H1 (cell line): ENCODE measurements around the gene PIP5K1B.

Experiments
- CHD2 ChIP-seq: IDR thresholded peaks from 2 replicates; pipeline ENCODE4 v1.6.1; 2012; ENCODE audit warnings: low read length, improper control_type of control experiment
- HDAC6 ChIP-seq: IDR thresholded peaks from one replicate; pipeline ENCODE4 v1.7.1; 2012; ENCODE audit warnings: low read depth, mild to moderate bottlenecking, inconsistent platforms, low read length, moderate library complexity
- POLR2A ChIP-seq, 2 experiments: IDR thresholded peaks; 1 replicate in 1 of 2; 2 replicates in 1 of 2; pipeline ENCODE4 v1.6.1; 2011; ENCODE audit warnings: low read depth in 2 of 2, low read length in 2 of 2, mild to moderate bottlenecking in 2 of 2; ENCODE audit errors: control extremely low read depth in 1 of 2
- RAD21 ChIP-seq, 2 experiments: IDR thresholded peaks in 1 of 2; conservative IDR thresholded peaks in 1 of 2; 2 replicates each; pipeline ENCODE4 v1.6.1; 2011; ENCODE audit warnings: low read depth in 2 of 2, low read length in 2 of 2, improper control_type of control experiment in 1 of 2, inconsistent platforms in 1 of 2, mild to moderate bottlenecking in 1 of 2, moderate library complexity in 1 of 2
- RBBP5 ChIP-seq: IDR thresholded peaks from 2 replicates; pipeline ENCODE4 v1.7.1; 2012; ENCODE audit warnings: low read depth, mild to moderate bottlenecking, inconsistent platforms, low read length, moderate library complexity, borderline replicate concordance
- RFX5 ChIP-seq: IDR thresholded peaks from 2 replicates; pipeline ENCODE4 v1.6.1; 2011; ENCODE audit warnings: low read depth, low read length, improper control_type of control experiment, borderline replicate concordance
- SRF ChIP-seq: IDR thresholded peaks from 2 replicates; pipeline ENCODE4 v1.6.1; 2011; ENCODE audit warnings: mild to moderate bottlenecking, low read depth, low read length, moderate library complexity
- TAF7 ChIP-seq: optimal IDR thresholded peaks from 2 replicates; pipeline ENCODE3; 2011; ENCODE audit warnings: low read depth, mild to moderate bottlenecking, inconsistent platforms, low read length, moderate library complexity, borderline replicate concordance
- TF ChIP-seq, protein P1 (sequence below), 3 experiments: IDR thresholded peaks; 1 replicate in 2 of 3; 2 replicates in 1 of 3; pipeline versions ENCODE4 v1.5.1 to v1.6.1; 2011; ENCODE audit warnings: low read length in 3 of 3, mild to moderate bottlenecking in 3 of 3, inconsistent platforms in 2 of 3, low read depth in 1 of 3, moderate library complexity in 1 of 3; ENCODE audit not compliant: insufficient read depth in 1 of 3; ENCODE audit errors: control extremely low read depth in 1 of 3
- TF ChIP-seq, protein P2 (sequence below): IDR thresholded peaks from 2 replicates; pipeline ENCODE4 v1.6.1; 2011; ENCODE audit warnings: low read depth, mild to moderate bottlenecking, low read length; ENCODE audit not compliant: insufficient read depth
- TF ChIP-seq, protein P3 (sequence below): IDR thresholded peaks from 2 replicates; pipeline ENCODE4 v1.6.1; 2011; ENCODE audit warnings: low read length, improper control_type of control experiment

- TF ChIP-seq CHD2 (no peak), RAD21 (IDR thresholded peaks at IDR 0.05 in 1 of 2, conservative IDR thresholded peaks at IDR 0.05 in 1 of 2; ENCODE audit: low read depth in 2 of 2, low read length in 2 of 2) (no peak), TAF7 (no peak), POLR2A (IDR thresholded peaks at IDR 0.05; ENCODE audit: control extremely low read depth in 1 of 2, low read depth in 2 of 2, low read length in 2 of 2) (no peak), RFX5 (no peak), SRF (no peak), RBBP5 (no peak), HDAC6 (no peak)
- TF ChIP-seq, protein P1, sequence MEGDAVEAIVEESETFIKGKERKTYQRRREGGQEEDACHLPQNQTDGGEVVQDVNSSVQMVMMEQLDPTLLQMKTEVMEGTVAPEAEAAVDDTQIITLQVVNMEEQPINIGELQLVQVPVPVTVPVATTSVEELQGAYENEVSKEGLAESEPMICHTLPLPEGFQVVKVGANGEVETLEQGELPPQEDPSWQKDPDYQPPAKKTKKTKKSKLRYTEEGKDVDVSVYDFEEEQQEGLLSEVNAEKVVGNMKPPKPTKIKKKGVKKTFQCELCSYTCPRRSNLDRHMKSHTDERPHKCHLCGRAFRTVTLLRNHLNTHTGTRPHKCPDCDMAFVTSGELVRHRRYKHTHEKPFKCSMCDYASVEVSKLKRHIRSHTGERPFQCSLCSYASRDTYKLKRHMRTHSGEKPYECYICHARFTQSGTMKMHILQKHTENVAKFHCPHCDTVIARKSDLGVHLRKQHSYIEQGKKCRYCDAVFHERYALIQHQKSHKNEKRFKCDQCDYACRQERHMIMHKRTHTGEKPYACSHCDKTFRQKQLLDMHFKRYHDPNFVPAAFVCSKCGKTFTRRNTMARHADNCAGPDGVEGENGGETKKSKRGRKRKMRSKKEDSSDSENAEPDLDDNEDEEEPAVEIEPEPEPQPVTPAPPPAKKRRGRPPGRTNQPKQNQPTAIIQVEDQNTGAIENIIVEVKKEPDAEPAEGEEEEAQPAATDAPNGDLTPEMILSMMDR (IDR thresholded peaks at IDR 0.05; ENCODE audit: control extremely low read depth in 1 of 3, insufficient read depth in 1 of 3, low read depth in 1 of 3, low read length in 3 of 3) = no peak
- TF ChIP-seq, protein P2, sequence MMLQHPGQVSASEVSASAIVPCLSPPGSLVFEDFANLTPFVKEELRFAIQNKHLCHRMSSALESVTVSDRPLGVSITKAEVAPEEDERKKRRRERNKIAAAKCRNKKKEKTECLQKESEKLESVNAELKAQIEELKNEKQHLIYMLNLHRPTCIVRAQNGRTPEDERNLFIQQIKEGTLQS = no peak
- TF ChIP-seq, protein P3, sequence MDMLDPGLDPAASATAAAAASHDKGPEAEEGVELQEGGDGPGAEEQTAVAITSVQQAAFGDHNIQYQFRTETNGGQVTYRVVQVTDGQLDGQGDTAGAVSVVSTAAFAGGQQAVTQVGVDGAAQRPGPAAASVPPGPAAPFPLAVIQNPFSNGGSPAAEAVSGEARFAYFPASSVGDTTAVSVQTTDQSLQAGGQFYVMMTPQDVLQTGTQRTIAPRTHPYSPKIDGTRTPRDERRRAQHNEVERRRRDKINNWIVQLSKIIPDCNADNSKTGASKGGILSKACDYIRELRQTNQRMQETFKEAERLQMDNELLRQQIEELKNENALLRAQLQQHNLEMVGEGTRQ = no peak
Measured at GRCh38 chr9:68867066-68867465, 162.0 kb downstream of the PIP5K1B start.
